ENCODE measurements around the gene CRYGN. TPM values are rescaled to one million over a fixed set of nuclear protein-coding genes. Genes with fewer than 3 reads are reported as not detected.
A peak's percentile ranks its signal among the peaks of the same experiment; 100 is the strongest.

The CRYGN gene
- total RNA-seq, 1 donor from 2014 or later = 3.9 TPM

DNA sequence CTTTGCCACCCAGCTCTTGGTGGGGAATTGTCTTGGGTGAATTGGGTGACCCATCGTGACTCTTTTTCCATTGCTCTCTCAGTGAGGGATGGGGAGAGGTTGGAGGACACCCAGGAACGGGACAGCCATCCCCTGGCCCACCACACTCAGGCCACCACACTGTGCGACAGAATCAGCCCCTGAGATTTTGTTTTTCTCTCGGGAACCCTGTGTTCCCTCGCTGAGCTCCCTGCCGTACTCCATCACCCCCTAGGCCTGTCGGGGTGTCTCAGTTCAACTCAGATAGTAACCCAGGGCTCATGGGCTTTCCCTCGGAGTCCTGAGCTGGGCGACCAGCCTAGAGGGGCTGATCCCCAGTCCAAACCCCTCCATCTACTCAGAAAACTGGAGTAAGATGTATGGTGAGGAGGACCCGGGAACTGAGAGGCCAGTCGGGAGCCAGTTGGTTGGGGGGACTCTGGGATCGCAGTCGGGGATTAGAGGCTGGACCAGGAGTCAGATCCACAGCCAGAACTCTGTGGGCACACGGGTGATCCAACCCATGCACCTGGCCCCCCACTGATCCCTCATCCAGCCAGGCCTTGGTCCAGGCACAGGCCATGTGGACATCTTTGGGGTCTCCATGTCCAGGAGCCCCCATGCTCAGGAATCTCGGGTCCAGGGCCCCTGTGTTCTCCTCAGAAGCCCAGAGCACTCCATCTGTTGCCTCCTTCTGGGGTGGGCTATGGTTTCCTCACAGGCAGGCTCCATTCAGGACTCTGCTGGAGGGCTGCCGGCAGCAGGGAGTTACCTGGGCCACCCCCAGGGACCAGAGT lies 9.3 kb downstream of the CRYGN start:
- DNase-seq (ENCODE audit: low spot score) (no peak), ATAC-seq (no peak)
- intact Hi-C loops (cut with DNase I) = no loop called here

DNA sequence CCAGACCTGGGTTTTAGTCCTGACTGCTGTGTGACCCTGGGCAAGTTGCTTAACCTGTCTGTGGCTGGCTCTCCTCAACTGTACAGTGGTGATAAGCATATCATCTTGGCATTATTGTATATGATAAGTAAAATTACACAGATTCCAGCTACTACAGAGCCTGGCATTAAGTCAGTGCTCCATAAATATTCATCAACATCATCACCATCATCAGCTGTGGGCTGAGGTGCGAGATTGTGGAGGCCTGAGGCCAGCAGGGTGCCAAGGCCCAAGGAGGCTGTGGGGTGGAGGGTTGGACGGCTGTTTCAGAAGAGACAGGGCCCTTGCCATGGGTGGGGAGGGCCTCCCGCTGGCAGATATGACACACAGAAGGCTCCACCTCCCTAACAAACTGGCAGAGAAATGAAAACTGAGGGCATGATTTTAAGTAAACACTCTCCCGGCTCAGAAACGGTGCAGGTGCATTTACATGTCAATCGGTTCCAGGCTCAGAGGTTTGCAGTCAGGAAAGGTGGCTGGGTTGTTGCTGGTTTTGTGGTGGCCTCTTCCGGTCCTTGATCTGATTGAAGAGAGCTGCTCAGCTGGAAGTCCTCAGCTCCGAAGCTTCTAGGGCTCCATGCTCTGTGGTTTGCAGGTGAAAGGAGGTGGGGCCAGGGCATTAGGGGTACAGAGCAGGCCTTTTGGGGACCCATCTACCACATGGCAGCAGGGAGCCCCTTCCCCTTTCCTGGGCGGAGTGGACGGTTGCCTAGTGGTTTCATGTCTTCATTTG lies 10.2 kb downstream of the CRYGN start:
- intact Hi-C loops (cut with DNase I) = no loop called here
- ATAC-seq = no peak
- DNase-seq (ENCODE audit: low spot score) = no peak

DNA sequence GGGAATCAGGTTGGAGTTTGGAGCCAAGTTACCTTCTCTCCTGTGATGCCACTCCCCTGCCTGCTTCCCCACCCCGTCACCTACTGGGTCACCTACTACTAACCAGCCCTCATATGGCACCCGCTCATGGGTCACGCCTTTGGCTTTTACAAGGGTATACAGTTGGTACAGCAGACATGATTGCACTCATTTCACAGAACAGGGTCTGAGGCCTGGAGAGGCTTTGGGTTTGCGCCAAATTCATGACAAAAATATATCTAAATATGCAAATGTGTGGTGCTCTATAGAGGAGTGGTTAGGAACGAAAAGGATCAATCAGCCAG lies 10.7 kb downstream of the CRYGN start:
- ATAC-seq (no peak), DNase-seq (ENCODE audit: low spot score) (no peak)
- intact Hi-C loops (cut with DNase I) = no loop called here

DNA sequence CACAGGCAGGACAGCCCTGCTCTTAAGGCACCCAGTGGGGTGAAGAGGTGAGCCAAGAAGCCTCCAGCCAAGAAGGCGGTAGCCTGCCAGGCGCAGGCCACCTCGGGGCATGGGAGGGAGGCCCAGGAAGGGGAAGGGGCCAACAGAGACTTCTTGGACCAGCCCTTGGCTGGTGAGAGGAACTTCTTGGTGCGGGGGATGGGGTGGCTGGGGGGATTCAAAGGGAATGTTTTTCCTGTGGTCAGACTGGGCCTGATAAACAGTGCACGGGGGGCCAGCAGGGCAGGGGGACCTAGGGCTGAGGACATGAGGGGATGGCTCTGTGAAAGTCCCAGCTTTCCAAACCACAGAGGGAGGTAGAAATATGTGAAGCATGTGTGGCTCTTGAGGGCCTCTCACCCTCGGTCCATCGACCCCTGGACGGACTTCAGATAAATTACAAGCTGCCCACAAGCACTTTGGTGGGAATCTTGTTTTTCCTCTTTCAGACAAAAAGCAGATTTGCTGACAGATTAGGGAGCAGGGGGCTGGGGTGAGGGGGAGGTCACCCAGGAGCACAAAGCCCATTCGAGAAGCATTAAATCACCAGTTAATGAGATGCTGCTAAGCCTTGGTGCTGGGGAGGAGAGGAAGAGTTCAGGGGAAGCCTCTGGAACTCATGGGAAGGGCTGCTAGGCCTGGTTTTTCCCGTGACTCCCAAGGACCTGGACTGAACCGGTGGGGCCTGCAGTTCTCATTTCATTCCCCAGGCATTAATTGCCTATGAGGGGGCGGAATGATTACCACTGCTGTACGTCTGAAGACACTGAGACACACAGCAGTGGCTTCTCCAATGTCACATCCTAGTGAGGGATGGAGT lies 11.3 kb downstream of the CRYGN start:
- peak; percentile 24 for ATAC-seq
- intact Hi-C loops (cut with DNase I) = no loop called here
- DNase-seq (ENCODE audit: low spot score) = peak; percentile 68

DNA sequence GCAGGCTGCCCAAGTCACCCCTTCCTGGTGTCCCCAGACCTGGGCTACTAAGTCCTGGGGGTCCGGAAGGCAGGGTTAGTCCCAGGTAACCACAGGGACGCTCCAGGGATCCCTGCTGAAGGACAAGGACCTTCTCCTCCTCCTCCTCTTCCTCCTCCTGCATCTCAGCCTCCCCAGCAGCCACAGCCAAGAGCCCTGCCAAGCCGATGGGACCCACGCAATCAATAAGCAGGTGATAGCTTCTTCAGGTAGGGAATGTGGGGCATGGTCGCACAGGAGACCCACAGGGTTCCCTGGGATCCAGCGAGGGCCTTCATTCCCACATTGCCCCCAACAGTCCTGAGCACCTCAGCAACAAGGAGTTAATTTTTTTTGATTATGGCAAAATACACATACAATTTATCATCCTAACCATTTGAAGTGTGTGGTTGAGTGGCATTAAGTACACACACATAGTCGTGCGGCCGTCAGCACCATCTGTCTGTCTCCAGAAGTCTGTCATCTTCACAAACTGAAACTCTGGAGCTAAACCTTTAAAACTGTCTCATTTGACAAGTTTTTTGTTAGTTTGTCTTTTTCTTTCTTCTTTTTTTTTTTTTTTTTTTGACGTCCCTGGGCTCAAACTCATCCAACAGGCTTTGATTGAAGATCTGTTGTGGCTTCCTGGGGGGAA lies 12.1 kb downstream of the CRYGN start:
- ATAC-seq (no peak), DNase-seq (ENCODE audit: low spot score) (no peak)
- intact Hi-C loops (cut with DNase I) = no loop called here

DNA sequence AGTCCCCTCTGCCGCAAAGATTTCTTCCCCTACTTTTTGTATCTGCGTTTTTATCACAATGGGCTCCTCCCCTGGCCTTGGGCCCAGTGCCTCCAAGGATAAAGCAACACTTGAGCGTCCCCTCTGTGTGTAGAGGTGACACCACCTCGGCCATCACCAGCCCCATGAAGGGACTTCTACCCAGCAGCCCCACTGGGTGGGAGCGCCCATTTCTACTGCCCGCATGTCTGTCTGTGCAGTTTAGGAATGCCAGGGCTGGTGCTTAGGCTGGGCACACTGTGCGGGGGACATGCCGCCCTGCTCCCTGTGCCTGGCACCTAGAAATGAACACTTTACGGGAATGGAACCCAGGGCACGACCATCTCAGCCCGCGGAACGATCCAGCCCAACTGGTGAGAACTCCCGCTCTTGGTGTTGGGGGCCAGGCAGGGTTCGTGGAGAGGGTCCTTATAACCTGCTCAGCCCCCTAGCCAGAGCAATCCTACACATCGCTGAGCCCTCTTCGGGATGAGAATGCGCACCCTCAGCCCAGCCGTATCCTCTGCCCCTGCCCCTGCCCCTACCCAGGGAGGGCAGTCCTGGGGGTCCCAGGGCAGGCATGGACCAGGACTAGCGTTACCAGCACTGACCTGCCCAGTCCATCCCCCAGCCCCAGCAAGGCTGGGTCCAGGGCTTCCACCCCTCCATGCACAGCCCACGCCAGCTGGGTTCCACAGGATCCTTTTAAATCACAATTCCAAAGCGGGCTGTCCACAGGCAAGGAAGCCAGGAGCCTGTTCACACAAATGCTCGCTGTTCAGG lies 12.8 kb downstream of the CRYGN start:
- intact Hi-C loops (cut with DNase I) = no loop called here
- DNase-seq (ENCODE audit: low spot score) = no peak
- ATAC-seq = peak; percentile 8

DNA sequence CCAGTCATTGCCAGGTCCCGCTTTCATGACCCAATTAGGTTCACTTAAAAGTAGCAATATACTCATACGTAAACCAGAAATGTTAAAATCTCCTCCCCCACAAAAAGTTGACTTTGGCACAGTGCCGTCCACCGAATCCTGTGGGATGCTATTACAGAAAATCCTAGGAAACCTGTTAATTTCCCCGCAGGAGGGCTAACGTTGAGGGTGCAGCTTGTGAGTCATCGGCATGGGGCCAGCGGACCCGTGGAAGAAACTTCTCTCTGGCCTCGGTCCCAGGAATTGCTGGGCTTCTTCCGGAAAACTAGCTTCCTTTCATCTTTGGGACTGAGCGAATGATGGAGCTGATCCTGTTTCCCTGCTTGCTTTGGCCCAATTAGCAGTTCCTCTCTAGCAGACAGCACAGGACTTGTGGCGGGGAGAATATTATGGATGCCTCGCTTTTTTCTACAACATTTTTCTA lies 13.5 kb downstream of the CRYGN start:
- peak; percentile 84 for ATAC-seq
- intact Hi-C loops (cut with DNase I) = no loop called here
- peak; percentile 90 for DNase-seq (ENCODE audit: low spot score)

DNA sequence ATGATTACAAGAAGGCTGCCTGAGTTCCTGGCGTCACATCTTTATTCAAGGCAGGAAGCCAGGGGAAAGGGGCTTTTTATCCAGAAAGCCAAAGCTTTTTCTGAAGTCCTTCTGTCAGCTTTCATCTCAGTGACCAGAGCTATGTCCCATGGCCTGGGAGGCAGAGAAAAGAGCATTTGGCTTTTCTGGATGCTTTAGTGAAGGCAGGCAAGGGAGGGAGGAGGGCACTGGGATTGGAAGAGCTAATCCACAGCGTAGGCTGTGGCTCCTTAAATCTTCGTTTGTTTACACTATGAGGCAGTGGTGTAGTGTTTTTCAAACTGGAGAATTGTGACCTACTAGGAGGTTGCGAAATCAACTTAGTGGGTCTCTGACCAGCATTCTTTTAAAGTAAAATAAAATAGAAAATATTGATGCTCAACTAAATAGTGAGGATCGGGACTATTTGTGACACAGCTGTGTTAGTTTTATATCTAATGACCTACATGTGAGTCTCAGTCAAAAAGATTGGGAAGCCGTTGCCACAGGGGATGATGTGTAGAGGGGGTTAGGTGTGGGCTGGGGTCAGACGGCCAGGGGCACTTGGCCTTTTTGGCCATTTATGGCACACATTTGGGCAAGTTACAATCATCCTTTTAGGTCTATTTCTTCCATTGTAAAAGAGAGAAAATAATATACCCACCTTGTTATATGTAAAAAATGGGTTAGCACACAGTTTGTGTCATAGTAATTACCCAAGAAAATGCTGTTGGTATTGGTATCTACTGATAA lies 14.1 kb downstream of the CRYGN start:
- ATAC-seq (peak; percentile 86), DNase-seq (ENCODE audit: low spot score) (no peak)
- intact Hi-C loops (cut with DNase I) = no loop called here

DNA sequence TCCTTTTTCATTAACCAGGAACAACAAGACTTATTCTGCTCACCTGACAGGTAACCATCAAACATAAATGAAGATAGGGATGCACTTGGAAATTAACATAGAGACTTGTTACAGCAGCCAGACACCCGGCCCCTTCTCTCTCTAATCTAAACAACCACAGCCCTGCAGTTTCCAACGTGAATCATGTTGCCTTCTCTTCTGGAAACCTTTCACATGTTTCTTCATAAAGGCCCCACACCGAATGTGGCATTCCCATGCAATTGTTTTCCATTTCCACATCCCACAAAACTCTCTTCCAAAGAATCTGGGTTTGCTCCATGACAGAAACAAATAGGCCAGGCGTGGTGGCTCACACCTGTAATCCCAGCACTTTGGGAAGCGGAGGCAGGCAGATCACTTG lies 15.1 kb downstream of the CRYGN start:
- intact Hi-C loops (cut with DNase I) = no loop called here
- DNase-seq (ENCODE audit: low spot score) = no peak
- ATAC-seq = no peak

DNA sequence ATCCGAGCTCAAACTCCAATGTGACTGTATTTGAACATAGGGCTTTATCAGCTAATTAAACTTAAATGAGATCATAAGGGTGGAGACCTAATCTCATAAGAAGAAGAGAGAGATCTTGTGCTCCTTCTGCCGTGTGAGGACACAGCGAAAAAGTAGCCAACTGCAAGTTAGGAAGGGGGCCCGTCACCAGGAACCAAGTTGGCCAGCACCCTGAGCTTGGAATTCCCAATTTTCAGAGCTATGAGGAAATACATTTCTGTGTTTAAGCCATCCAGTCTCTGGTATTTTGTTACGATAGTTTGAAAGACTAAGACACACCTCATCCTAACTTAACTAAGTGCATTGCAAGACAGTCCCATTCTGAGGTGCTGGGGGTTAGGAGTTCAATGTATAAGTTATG lies 16.0 kb downstream of the CRYGN start:
- intact Hi-C loops (cut with DNase I) = no loop called here
- ATAC-seq (no peak), DNase-seq (ENCODE audit: low spot score) (no peak)

DNA sequence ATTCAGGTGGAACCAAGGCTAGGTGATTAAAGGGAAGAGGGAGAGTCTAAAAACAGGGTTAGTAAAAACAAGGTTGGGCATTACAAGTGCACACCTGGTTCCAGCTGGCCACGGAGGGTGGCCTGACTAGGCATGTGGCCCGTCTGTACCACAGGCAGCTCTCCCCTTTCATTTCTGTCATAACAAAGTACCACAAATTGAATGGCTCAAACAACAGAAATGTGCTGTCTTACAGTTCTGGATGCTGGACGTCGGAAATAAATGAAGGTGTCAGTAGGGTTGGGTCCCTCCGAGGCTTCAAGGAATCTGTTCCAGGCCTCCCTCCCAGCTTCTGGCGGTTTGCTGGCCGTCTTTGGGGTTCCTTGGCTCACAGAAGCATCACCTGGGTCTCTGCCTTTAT lies 16.7 kb downstream of the CRYGN start:
- peak; percentile 15 for DNase-seq (ENCODE audit: low spot score)
- intact Hi-C loops (cut with DNase I) = no loop called here
- ATAC-seq = no peak

DNA sequence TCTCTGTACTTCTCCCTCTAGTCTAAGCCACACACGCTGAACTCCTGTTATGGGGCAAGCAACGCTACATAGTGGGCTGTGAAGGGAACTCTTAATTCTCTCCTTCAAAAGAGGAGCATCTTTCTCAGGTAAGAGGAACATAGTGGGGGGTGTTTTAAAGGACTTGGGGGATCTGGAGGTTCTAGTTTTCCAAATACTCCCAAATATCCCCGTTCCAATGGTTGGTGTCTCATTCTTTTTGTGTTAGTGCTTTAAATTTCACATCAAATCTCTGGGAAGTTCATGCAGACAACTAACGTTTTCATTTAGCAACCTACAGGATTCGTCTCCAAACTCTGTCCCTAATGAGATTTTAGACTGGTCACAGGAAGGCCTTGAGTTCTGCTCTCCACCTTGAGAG lies 17.7 kb downstream of the CRYGN start:
- intact Hi-C loops (cut with DNase I) = no loop called here
- DNase-seq (ENCODE audit: low spot score) (no peak), ATAC-seq (no peak)

DNA sequence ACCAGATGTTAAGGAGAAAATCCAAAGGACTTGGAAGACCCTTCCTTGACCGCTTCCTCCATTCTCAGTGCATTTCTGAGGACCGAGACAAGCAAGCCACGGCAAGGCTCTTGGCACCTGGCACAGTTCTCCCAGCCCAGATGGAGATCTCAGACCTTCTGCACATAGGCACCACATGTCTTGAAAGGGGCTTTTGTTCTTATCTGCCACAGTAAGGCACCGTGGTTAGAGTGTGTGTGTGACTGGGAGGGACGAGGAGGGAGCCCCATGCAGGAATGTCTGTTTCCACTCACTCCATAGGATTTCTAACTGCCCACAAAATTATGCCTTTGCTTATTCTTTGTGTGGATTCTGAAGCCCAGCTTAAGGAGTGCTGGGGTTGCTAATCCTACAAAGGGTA lies 19.8 kb downstream of the CRYGN start:
- peak; percentile 30 for DNase-seq (ENCODE audit: low spot score)

DNA sequence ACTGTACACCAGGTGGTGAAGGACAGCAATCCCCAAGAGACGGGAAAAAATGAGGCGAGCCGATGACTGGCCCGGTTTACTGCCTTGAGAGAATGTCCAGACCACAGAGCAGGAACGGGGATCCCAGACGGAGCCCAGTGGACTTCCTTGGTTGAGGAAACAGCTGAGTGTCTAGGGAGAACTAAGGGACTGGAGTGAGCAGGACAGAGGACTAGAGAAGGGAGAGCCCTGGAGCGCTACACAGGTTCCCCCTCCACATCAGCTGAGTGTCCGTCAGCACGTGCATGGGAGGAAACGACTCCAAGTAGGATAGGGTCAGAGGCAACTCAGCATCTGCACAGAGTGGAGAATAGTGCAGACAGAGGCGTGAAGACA lies 23.0 kb downstream of the CRYGN start:
- DNase-seq (ENCODE audit: low spot score) (peak; percentile 59), ATAC-seq (peak; percentile 89)
- intact Hi-C loops (cut with DNase I) = no loop called here

More for the DNA sequence above, 19.8 kb downstream of the CRYGN start:
- intact Hi-C loops (cut with DNase I) = no loop called here
- ATAC-seq = no peak

DNA sequence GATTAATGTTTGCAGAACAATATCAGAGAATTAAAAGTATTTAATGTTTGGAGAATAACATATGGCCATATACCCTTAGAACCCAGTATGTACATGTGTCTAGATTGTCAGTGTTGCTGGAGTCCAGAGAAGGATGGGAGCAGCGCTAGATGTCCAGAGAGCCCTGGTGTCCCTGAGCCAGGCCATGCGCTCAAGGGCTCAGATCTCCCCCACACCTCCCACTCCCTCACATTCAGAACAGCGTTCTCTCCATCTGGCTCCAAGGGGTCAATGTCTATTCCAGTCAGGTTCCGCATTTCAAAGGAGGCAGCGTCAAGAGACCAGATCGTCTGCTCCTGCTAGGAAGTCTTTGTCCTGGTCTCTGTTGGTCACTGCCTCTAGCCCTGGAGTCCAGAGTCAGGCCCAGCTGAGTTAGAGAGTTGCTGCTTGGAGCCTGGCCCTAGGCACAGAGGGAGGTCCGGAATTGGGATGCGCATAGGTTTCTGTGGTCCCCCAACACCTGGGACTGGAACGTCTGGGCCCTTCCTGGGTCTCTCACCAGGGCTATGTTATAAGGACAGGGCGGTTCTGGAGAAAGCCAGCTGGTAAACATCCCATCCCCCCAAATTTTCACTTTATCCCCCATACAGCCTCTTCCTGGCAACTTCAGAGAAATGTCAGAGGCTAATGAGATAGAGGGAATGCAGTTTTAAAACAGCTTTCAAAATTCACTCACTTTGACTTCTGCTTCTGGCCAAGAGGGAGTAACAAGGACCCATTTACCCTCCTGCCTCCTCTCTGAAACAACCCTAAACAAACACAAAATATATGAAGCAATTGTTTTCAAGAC lies 23.6 kb downstream of the CRYGN start:
- intact Hi-C loops (cut with DNase I) = no loop called here
- ATAC-seq (peak; percentile 18), DNase-seq (ENCODE audit: low spot score) (no peak)

DNA sequence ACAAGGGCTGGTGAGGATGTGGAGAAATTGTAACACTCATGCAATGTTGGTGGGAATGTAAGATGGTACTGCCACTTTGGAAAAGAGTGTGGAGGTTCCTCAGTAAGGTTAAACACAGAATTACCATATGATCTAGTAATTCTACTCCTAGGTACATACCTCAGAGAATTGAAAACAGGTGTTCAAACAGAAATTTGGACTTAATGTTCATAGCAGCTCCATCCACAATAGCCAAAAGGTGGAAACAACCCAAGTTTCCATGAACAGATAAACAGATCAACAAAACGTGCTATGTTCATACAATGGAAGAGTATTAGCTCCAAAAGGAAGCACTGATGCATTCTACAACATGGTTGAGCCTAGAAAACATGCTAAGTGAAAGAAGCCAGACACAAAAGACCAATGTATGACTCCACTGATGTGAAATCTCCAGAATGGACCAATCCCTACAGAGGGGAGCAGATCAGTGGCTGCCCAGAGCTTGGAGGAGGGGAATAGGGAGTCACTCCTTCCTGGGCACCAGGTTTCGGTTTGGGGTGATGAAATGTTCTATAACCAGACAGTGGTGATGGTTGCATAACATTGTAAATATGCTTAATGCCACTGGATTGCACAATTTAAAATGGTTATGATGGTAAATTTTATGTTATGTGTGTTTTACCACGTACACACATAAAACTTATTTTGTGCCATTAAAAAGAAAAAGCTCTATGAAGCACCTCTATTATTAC lies 24.4 kb downstream of the CRYGN start:
- ATAC-seq (no peak), DNase-seq (ENCODE audit: low spot score) (no peak)
- intact Hi-C loops (cut with DNase I) = no loop called here
